AG20443 (cell line): ENCODE measurements around the gene HAP1.

ENCODE experiments used
- DNase-seq: peaks from one replicate; pipeline ENCODE4 v3.0.0; 2012; ENCODE audit warnings: low spot score, mixed read lengths

Gene HAP1

DNA sequence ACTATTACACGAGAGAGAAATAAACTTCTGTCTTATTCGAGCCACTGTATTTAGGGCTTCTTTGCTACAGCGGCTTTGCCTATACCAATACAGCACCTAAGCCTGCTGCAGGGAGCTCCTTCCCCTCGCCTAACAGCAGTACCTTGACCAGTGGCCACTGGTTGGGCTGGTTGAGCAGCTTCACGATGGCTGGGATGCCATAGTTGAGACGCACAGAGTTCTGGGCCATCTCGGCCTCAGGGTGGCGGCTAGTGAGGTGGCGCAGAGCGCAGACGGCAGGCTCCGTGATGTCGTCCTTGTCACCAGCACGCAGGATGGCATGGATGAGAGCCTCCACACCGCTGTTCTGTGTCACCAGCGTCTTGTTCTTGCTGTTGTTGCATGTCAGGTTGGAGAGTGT lies 28.4 kb upstream of the HAP1 start:
- no peak for DNase-seq

DNA sequence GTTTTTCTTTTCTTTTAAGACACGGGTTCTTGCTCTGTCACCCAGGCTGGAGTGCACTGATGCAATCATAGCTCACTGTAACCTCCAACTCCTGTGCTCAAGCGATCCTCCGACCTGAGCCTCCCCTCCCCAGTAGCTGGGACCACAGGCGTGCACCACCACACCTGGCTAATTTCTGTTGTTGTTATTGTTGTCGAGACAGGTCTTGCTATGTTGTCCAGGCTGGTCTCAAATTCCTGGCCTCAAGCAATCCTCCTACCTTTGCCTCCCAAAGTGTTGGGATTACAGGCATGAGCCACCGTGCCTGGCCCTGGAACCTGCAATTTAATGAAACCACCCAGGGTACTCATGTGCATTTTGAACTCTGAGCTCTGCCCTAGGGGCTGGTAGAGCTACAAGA lies 27.9 kb upstream of the HAP1 start:
- no peak for DNase-seq

DNA sequence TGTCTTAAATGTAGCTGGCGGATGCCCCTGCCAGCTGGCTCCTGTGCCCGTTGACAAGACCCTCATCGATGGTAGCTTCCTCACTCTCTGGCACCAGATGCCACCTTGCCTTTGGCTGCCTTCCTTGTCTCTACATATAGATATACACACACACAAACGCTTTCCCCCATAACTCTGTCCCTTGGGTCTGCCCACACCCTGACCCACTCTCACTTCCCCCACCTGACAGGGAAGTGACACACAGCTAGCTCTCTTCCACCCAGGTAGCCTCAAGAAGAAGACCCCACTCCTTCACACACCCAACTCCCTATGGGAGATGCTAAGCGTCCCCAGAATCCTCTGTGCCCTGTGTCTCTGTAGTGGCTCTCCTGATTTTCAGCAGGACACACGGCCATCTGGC lies 26.4 kb upstream of the HAP1 start:
- DNase-seq = no peak

DNA sequence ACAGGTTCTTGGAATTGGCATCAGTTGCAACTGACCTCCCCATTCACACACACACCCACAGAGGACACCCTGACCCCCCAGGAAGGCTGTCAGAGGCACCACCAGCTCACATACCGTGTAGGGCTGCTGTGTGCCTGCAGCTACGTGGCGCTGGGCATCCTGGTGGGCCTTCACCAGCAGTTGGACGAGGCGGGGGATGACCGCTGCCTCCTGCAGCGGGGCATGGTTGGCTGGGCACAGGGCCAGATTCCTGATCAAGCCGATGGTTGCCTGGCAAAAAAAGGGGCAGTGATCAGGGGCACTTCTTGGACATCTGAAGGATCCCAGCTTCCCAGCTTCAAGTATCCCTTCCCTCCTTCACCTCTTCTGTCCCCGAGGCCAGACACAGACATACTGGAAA lies 24.2 kb upstream of the HAP1 start:
- no peak for DNase-seq

DNA sequence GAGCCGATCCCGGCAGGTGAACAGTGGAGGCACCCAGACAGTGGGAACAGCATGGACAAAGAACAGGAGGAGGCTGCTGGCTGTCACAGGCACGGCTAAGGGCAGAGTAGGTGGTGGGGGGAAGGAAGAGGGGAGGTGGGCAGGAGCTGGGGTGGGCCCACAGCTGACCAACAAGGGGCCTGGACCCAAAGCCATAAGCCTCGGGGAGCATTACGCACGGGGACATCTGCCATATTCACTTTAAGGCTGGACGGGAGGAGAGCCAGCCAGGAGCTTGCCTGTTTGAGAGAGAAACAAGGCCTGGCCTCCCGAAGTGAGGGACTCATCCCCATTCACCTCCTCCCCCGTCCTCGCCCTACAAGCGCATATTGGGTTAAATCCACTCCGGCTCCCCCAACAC lies 19.6 kb upstream of the HAP1 start:
- no peak for DNase-seq

DNA sequence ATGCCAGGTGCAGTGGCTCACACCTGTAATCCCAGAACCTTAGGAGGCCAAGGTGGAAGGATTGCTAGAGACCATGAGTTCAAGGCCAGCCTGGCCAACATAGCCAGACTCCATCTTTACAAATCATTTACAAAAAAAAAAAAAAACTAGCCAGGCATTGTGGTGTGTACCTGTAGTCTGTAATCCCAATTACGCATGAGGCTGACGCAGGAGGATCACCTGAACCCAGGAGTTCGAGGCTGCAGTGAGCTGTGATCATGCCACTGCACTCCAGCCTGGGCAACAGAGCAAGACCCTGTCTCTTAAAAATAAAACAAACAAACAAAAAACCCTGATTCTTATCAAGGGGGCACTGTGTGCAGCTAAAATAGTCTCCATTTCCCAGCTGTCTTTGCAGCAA lies 16.8 kb upstream of the HAP1 start:
- no peak for DNase-seq

DNA sequence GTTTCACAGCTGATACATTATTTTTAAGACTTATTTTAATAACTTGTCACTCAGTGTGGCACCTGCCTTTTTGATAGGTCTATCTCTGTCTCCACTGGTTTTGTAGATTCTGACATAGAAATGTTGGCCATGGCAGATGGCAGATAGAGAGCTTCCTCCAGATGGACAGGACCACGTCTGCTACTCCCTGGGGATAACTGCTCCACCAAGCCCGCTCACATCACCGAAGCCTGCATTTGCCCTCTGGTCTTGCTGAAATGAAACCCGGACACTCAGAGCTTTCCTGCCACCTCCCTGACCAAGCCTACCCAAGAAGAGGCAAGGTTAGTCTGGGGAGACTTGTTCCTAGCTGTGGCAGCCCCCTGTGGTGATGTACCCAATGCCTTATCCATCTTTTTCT lies 16.4 kb upstream of the HAP1 start:
- no peak for DNase-seq

DNA sequence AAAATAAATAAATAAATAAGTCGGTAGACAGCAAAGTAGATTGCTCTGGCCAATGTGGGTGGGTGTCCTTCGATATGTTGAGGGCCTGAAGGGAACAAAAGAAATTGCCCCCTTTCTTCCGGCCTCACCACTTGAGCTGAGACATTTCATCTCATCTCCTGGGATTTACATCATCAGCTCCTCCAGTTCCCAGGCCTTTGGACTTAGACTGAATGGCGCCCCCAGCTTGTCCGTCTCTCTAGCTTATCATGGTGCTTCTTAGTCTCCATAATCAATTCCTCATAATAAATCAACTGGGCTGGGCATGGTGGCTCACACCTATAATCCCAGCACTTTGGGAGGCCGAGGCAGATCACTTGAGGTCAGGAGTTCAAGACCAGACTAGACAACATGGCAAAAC lies 13.8 kb upstream of the HAP1 start:
- no peak for DNase-seq

DNA sequence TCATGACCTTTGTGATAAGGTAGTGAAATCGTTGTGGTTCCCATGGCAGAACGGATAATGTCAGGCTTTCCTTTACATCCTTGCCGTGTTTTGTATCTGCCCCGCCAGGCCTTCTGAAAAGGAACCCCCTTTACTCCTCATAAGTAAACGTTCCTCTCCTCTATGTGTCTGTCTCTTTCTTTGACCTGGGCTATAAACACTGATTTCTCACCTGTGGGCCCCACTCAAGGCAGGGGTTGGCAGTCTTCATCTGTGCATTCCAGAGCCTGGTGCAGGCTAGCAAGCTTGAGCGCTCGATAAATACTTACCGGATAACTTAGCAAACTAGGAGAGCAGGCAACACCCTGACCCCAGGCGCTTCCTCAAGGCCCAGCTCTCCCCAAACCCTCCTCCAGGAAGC lies 7.3 kb upstream of the HAP1 start:
- DNase-seq = no peak

DNA sequence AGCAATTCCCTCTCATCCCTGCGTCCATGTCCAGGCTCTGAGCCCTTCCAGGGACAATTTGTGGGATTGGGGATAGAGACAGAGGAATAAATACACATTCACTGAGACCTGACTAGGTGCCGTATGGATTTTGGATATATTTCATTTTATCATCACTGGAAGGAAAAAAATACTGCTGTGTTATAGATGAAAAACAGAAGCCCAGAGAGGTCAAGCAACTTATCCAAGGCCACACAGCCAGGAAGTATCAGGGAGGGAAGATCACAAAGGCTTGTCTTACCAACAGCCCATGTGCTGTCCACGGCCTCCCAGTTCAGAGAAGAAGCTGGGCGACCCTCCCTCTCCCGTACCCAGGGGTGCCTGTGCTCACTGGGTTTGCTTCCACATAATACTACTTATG lies 6.1 kb upstream of the HAP1 start:
- DNase-seq = no peak

DNA sequence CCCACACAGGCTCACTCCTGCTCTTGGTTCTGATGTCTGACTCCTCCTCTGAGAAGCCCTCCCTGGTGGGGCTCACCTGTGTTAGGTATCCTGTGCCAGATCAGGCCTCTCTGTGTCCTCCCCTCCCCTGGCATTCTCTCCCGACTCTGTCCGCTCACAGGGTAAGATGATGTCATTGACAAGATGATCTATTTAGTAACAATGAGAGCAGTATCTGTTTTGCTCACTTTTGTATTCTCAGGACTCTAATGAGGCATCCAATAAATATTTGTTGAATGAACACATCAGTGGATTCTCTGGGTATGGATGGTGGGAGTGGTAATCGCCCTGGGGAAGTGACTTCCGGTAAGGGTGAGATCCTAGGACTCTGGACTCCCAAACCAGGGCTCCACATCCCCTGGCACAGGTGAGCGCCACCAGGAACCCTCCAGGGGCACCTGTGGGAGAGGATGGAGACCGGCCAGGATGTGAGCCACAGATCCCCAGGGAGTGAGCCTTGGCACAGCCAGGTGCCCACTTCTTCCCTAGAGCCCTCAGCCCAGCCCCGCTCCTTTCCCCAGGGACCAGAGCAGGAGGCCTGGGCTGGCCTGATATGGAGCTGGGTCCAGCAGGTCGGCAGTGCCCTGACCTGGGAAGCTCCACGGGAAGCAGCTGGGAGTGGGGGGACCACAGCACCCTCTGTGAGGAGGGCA lies 5.4 kb upstream of the HAP1 start:
- DNase-seq = peak; percentile 60

DNA sequence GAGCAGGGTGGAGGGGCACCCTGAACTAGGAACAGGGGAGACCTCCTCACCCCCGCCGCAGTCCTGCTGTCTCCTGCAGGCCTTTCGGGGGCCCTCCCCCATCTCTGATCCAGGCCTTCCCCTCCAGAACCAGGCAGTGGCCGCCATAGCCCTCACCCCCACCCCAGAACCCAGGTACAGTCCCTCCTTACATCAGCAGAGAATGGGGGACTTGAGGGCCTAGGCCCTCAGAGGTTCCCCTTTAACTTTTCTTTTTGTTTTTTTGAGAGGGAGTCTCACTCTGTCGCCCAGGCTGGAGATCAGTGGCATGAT lies 4.3 kb upstream of the HAP1 start:
- no peak for DNase-seq

DNA sequence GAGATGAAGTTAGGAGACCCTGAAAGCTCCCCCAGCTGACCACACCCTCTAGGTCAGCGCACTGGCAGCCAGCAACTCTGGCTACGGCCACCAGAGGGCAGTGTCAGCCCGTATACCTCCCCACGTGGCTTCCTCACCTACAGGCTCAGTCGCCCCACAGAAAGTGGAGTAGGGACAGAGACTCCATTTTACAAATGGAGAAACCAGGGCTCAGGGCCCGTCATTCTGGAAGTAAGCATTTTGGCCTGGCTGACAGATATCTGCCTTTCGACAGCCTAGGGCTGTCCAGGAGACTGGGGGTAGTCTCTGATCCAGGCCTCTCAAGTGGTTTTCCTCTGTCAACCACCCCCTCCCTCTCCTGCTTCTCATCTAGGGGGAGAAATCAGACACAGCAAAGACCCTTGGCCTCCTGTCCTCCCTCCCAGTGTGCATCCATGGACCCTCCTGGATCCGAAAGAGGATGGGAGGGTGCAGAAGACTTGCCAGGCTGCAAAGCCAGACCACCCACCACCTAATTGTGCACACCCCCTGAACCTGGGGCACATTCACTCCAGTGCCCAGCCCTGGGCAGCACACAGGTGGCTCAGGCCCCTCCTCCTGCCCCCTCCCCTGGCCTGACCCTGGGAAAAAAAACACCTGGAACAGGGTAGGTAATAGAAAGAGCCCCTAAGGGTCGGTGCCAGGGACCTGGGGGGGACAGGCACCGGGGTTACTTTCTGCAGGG lies 3.8 kb upstream of the HAP1 start:
- peak; percentile 91 for DNase-seq

DNA sequence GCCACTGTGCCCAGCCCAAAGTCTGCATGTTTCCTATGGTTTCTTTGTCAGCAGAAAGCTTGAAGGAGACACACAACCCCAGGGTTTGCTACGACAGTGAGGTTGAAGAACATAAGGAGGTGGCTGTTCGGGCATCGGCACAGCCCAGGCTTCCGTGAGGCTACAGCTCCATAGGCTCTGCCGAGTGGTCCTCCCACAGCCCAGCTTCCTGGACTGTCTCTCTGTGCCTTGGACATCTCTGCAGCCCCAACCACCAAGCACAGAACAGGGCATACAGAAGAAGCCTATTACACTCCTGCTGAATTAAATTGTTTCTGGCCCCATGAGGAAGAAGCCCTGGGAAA lies 3.2 kb upstream of the HAP1 start:
- DNase-seq = no peak

DNA sequence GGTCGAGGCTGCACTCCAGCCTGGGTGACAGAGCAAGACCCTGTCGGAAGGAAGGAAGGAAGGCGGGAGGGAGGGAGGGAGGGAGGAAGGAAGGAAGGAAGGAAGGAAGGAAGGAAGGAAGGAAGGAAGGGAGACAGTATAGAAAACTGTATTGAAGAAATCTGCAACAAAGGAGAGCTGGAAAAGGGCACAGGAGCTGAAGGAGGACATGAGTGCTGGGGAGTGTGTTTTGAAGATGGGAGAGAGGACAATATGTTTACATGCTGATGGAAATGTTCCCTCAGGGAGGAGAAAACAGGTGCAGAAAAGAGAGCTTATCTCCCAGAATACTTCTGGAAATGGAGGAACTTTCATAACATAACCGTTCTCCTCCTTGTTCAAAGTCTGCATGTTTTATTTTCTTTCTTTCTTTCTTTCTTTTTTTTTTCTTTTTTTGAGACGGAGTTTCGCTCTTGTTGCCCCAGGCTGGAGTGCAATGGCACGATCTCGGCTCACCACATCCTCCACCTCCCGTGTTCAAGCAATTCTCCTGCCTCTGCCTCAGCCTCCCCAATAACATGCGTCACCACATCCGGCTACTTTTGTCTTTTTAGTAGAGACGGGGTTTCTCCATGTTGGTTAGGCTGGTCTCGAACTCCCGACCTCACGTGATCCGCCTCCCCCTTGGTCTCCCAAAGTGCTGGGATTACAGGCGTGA lies 2.7 kb upstream of the HAP1 start:
- no peak for DNase-seq

DNA sequence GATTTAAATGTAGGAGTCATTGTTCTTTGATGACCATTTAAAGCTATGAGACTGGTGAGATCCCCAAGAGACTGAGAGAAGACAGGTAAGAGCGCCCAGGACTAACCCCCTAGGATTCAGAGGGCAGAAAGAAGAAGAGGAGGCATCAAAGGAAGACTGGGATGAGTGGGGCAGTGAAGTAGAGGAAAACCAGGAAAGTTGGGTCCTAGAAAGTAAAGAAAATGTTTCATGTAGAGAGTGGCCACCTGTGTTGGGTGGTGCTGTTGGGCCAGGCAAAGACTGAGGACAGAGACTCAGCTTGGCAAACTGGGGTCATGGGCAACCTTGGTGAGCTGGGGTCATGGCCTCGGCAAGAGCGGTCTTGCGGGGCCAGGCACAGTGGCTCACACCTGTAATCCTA lies 1.3 kb upstream of the HAP1 start:
- DNase-seq = no peak

DNA sequence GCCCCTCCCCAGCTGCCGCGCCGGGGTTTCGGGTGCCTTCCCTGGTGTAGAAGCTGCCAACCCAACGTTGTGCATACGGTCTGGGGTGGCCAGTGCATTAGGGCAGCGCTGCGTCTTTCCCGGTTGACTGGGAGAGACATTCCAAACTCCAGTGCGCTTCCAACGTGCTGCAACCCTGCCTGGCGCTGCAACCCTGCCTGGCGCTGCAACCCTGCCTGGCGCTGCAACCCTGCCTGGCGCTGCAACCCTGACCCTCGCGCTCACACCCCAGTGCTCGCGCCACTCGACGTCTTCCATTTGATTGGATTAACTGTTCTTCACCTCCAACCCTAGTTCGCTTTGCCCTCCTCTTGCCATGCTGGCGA lies 488 bp upstream of the HAP1 start:
- DNase-seq = no peak

DNA sequence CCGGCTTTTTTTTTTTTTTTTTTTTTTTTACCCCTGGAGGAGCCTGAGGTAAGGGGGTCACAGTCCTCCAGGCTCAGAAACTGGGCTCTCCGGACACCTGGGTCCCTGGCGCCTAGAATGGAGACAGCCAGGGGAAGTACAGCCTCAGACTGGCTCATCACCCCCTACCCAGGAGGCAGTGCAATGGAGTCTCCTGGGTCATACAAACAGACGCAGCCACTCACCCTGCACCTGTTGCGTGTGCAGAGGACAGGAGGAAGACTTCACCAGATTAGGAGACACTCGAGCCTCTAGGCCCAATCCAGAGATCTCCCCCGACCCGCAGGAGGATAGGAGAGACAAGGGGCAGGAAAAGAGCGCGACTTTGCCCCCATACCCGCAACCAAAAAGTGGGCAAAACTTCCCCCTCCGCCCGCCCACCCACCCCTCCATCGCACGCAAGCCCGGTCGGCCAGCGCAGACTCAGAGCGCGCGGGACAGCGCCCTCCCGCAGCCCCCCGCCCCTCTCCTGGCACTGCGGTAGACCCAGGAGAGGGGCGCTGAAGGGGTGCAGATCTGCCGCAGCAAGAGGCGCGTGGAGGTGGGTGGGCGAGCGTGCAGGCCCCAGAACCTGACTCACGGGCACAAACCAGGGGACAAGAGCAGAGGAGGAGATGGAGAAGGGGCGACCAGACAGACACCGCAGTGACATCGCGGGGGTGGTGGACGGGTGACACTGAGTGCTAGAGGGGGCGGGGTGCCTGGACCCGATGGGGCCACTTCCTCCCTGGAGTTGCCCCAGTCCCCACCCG lies 900 bp downstream of the HAP1 start:
- DNase-seq = no peak

DNA sequence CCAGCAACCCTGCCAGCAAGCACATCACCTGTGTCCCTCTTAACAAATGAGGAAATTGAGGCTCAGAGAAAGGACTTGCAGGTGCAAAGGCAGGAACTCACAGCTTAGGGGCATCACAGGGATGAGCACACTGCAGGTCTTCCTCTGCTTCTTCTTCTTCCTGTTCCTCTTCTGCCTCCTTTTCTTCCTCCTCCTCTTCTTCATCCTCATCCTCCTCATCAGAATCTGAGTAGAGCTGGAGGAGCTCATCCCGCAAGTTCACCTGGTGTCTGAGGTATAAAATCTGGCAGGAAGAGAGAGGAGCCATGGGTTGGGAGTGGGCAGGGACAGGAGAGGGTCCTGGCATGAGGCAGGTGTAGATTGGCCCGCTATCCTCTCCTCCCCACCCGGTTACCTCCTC lies 2.6 kb downstream of the HAP1 start:
- DNase-seq = no peak

DNA sequence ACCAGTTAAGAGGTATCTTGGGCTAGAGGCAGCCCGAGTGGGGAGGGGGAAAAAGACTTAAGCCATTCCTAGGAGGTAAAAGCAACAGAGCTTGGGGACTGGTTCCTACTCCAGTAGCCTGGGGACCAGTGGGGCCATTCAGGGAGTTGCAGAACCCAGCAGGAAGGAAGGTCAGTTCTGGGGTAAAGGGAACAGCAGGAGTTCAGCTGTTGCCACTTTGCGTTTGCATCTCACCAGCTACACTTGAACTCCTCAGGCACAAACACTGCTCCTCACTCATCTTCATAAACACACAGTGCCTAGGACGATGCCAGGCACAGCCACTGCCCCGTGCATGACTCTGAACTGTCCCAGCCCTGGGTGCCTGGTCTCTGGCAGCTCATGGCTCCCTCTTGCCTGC lies 4.0 kb downstream of the HAP1 start:
- no peak for DNase-seq

DNA sequence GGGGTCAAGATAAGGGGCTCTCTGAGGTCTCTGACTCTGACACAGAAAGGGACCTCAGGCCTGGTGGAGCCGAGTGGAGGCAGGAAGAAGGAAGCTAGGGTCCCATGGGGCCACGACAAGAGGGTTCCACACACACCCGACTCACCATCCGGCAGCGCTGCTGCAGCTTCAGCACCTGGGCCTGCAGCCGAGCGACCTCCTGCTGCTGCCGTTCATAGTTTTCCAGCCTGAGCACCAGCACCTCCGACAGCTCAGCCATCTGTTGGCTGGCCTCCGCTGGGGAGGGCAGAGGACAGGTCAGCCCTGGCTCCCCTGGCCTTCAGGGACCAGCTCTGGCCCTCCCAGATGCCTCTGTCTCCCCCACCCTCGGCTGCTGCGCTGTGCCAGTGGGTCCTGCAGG lies 6.4 kb downstream of the HAP1 start:
- no peak for DNase-seq

DNA sequence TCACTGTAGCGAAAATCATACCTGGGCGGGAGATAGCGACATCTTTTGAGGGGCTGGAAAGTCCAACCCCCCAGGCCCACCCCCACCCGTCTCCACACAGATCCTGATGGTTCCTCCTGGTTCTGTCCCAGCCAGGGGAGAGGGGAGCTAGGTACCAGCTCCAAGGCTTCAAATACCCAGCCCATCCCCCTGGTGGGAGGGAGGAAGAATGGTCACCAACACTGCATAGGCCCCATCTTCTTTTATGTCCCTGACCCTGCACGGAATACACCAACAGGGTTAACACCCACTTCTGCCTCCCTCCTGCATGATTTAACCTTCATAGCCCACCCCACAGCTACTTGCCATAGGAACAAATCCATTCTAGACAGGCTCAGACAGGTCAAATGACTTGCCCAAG lies 9.3 kb downstream of the HAP1 start:
- DNase-seq = no peak

DNA sequence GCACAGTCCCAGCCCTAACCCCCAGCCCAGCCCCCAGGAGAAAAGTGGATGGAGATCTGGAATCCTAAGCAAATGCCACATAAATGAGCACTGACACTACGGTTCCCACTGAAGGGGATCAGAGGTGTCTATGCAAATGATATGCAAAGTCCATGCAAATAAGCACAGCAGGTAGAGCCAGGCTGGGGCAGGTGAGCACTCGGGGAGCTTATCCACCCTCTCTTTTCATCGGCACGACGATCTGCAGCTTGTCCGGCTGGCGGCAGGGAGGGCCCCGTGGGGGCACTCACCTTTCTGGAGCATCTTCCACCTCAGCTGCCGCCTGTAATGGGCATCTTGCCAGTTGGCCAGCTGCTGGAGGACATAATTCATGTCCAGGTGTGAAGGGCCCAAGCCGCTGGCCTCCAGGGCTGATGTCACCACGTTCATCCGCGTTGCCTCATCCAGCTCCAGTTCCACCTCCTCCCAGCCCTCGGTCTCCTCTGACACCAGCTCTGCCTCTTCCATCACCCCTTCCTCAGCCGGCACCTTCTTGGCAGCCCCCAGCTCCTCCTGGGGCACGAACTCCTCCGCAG lies 9.9 kb downstream of the HAP1 start:
- no peak for DNase-seq
